ENCODE results near the gene CDKN1C. TPM values are rescaled to one million over a fixed set of nuclear protein-coding genes. Genes with fewer than 3 reads are reported as not detected.
A peak's percentile ranks its signal among the peaks of the same experiment; 100 is the strongest.

The CDKN1C gene
- total RNA-seq, 2 donors from 2014 or later = 36.5 to 42.7 TPM

DNA sequence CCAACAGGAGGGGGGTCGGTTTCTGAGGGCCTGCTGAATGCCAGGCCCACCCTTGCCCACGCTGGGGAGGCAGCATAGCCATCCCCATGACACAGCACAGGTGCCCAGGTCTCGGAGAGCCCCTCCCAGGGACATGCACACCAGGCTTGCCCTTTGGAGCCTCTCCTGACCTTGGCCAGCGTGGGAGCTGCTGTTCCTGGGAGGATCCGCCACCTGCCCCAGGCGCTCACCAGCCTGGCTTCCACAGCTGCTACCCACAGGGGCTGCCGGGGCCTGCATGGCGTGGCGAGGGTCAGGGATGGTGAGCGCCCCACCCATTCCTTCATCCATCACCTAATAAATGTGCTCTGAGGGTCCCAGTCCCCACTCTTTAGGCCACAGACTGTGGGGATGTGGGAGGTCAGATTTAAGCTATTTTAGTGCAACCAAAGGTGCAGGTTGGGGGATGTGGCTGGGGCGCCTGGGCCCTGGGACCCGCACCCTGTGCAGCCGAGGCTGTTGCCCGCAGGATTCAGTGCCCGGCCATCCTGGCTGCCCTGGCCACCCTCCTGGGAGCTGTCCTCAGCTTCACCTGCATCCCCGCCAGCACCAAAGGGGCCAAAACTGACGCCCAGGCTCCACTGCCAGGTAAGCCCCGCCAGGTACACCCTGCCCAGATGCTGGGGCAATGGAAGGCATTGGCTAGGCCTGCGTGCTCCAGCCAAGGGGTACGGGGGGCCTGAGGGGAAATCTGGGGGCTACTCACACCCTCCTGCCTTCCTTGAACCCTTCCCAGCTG is 30.7 kb upstream of the CDKN1C start:
- WGBS = 95% methylated on average over 20 of the region's 20 CpGs

DNA sequence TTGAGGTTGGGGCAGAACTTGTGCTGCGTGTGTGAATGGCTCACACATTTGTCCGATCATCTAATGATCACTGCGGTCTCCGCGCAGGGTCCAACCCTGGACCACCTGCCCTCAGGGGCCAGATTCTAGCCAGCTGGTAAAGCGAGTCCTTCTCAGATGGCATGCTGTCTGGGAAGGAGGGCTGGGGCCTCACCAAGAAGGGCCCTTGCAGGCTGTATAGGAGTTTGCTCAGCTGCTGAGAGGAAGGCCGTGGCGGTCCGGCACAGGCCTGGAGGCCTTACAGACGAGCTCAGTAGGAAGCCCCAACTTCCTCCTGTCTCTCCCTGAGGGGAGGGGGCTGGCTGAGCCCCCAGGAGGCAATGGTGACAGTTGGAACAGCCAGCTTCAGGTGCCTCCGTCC is 29.9 kb upstream of the CDKN1C start:
- 88% methylated on average over 11 of the region's 11 CpGs for WGBS
- Histone ChIP-seq H3K4me3 (no peak overlapping the region), H3K27ac (no peak overlapping the region), H3K4me1 (replicated peaks) (peaks cover 22% of the 10 kb centered on the region), H3K36me3 (no peaks in the 10 kb centered on the region), H3K9me3 (no peaks in the 10 kb centered on the region), H3K27me3 (replicated peaks; ENCODE audit: insufficient read depth) (no peaks in the 10 kb centered on the region)
- DNase-seq (ENCODE audit: low spot score) = no peak
- TF ChIP-seq CTCF (IDR thresholded peaks at IDR 0.05) = no peak
- no peak for TF ChIP-seq POLR2A (IDR thresholded peaks at IDR 0.05)
- TF ChIP-seq POLR2AphosphoS5 (IDR thresholded peaks at IDR 0.05) = no peak
- intact Hi-C loops (cut with DNase I) = no loop called here

More for the DNA sequence above, 30.7 kb upstream of the CDKN1C start:
- intact Hi-C loops (cut with DNase I) = no loop called here
- no peak overlapping the region for H3K4me3 ChIP-seq
- H3K4me1 ChIP-seq (replicated peaks) = peaks cover 20% of the 10 kb centered on the region
- no peaks in the 10 kb centered on the region for H3K27me3 ChIP-seq (replicated peaks; ENCODE audit: insufficient read depth)
- TF ChIP-seq POLR2A (IDR thresholded peaks at IDR 0.05) (no peak), CTCF (IDR thresholded peaks at IDR 0.05) (no peak), POLR2AphosphoS5 (IDR thresholded peaks at IDR 0.05) (no peak)
- no peak for DNase-seq (ENCODE audit: low spot score)
- H3K9me3 ChIP-seq = no peaks in the 10 kb centered on the region
- no peak overlapping the region for H3K27ac ChIP-seq
- no peaks in the 10 kb centered on the region for H3K36me3 ChIP-seq

DNA sequence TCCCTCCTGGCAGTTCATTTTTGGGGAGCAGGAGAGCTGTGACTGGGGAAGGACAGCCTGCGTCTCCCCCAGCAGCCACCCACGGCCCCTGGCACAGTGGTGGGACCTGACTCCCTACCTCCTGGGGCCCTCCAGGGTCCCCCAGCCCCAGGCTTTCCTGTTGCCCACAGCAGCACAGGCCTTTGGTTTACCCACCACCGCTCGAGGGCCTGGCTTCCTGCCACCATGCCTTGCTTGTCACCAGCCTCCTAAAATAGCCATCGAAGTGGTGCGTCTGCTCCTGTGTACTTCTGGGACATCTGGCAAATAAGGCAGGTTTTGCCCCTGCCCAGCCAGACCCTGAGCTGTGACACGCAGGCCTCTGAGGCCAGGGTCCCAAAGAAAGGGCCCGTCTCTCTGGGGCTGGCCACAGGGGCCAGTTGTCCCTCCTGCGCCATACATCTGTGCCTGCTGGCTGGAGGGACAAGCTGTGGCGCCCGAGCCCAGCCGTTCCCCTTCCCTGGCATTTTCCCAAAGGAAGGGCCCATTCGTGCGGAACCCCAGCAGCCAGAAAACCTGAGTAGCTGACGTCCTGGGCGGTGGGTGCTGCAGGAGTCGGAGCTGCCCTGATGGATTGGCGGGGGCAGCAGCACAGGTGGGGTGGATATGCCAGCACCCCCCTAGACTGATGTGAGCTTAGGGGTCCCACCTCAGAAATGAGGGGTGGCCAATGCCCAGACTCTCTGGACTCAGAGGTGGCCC is 29.1 kb upstream of the CDKN1C start:
- Histone ChIP-seq H3K4me1 (replicated peaks) (peaks cover 22% of the 10 kb centered on the region), H3K36me3 (no peaks in the 10 kb centered on the region), H3K9me3 (no peaks in the 10 kb centered on the region), H3K4me3 (no peak overlapping the region), H3K27me3 (replicated peaks; ENCODE audit: insufficient read depth) (no peaks in the 10 kb centered on the region), H3K27ac (peak overlapping the region; percentile 18 to 88)
- no peak for DNase-seq (ENCODE audit: low spot score)
- intact Hi-C loops (cut with DNase I) = no loop called here
- WGBS = 56% methylated on average over 12 of the region's 18 CpGs
- TF ChIP-seq POLR2AphosphoS5 (IDR thresholded peaks at IDR 0.05) (no peak), CTCF (IDR thresholded peaks at IDR 0.05) (no peak), POLR2A (IDR thresholded peaks at IDR 0.05) (no peak)

DNA sequence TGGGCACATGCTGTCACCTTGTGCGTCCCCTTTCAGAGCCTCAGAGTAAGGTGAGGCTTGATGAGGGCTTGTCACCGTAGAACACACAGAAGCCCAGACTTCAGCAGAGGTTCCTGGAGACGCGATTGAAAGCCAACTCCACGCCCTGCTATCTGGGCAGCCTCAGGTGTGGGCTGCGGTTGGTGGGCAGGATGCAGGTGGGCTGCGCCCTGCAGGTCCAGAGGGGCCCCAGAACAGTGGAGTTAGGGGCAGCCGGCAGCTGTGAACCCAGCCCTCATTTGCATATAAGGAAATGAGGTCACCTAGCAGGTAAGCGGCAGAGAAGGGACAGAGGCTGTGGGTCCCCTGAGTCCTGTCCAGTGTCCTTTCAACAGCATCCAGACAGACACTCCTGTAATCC is 28.2 kb upstream of the CDKN1C start:
- H3K36me3 ChIP-seq = no peaks in the 10 kb centered on the region
- 69% methylated on average over 6 of the region's 9 CpGs for WGBS
- DNase-seq (ENCODE audit: low spot score) = no peak
- H3K27me3 ChIP-seq (replicated peaks; ENCODE audit: insufficient read depth) = no peaks in the 10 kb centered on the region
- peaks cover 22% of the 10 kb centered on the region for H3K4me1 ChIP-seq (replicated peaks)
- no peaks in the 10 kb centered on the region for H3K9me3 ChIP-seq
- intact Hi-C loops (cut with DNase I) = no loop called here
- H3K4me3 ChIP-seq = no peak overlapping the region
- H3K27ac ChIP-seq = peak overlapping the region; percentile 73 to 88
- no peak for TF ChIP-seq CTCF (IDR thresholded peaks at IDR 0.05)
- no peak for TF ChIP-seq POLR2A (IDR thresholded peaks at IDR 0.05)
- no peak for TF ChIP-seq POLR2AphosphoS5 (IDR thresholded peaks at IDR 0.05)
